Esophagus squamous epithelium (tissue), 4 donors: ENCODE measurements around the gene FBXO42.

ENCODE experiments used
- CTCF ChIP-seq, 6 experiments: fragments of 450-650 bp in 4 of 6; fragments of 200-600 bp in 2 of 6; sonication (generic) in 2 of 6; IDR thresholded peaks; one replicate each; pipeline ENCODE4 v1.5.1; 2016 to 2019; ENCODE audit warnings: antibody characterized with exemption in 6 of 6, mild to moderate bottlenecking in 4 of 6, moderate library complexity in 4 of 6
- POLR2A ChIP-seq, 4 donors: fragments of 450-650 bp; IDR thresholded peaks; one replicate each; pipeline ENCODE4 v1.6.1; 2017; ENCODE audit warnings: antibody characterized with exemption in 4 of 4, mild to moderate bottlenecking in 4 of 4, moderate library complexity in 3 of 4

GRCh38 chr1:16215882-16216753, 136.2 kb downstream of the FBXO42 start:
- TF ChIP-seq CTCF (IDR thresholded peaks at IDR 0.05) (no peak), POLR2A (IDR thresholded peaks at IDR 0.05) (peak in 2 of 4 donors; percentile 55 to 59)
